NCI-H1694 (cell line): ENCODE results near the gene PRKD1.

ENCODE experiments used
- DNase-seq: peaks from one replicate; lab custom pipeline; 2025; lab: John Stamatoyannopoulos, UW

The PRKD1 gene

GRCh38 chr14:29674566-29675285, 252.9 kb downstream of the PRKD1 start:
- DNase-seq = no peak

DNA sequence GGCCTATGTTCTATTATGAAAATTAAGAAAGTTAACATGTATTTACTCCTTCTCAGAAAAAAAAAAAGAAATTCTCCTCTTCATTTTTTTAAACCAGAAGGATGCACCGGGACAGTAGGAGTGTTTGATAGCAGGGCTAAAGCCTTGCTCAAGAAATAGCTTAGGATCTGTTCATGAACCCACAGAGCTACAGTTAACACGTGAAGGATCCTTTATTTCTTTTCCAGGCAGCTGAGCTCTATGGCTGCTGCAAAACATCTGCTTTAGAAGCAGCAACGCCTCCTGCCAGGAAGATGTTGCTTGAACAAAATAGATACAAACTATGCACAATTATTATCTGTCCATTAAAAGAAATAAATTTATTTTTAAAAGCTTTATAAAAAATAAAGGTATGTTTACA, 254.8 kb downstream of the PRKD1 start:
- DNase-seq = no peak

GRCh38 chr14:29671034-29671433, 256.6 kb downstream of the PRKD1 start:
- no peak for DNase-seq

- DNase-seq = no peak
These were observed 259.4 kb downstream of the PRKD1 start for GRCh38 chr14:29668201-29668600.

GRCh38 chr14:29664515-29664914, 263.1 kb downstream of the PRKD1 start:
- no peak for DNase-seq

DNA sequence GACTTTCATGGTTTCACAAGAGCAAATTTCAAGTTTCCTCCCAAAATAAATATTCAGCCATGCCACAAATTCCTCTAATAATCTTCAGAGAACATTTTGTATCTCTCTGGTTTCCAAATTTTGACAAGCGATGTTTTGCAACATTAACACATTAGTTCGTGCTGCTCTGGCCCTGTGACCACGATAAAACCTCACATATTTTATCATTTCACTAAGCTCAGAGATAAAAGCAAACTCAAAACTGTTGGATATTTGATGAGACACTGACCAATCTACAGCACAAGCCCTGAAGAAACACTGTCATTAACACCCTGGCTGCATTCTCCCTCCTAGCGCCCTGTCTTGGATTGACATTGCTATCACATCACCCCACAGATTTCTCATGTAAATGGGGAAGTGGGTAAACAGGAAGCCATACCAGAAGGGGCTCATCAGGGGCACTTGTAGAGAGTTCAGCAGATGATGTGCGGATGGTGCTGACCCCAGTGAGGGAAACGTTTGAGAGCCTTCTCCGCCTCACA, 264.3 kb downstream of the PRKD1 start:
- no peak for DNase-seq

- no peak for DNase-seq
These were observed 272.6 kb downstream of the PRKD1 start for GRCh38 chr14:29654901-29655550.

DNA sequence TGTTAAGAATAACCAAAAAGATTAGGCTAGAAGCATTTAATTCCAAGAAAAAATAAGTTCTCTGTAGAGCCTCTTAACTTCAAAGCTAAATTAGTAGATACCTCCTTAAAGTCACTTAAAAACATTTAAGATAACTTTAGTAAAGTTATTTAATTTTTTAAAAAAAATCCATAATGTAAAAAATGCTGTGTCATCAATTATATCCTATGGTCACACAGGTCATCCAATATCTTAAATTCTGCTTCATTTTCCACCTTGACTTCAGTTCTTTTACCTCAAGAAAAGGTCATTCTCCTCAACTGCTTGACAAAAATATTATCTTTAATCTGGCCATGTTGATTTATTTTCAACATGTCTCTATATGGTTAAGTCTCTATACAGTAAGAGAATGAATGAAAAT, 274.3 kb downstream of the PRKD1 start:
- no peak for DNase-seq

GRCh38 chr14:29652571-29652970, 275.1 kb downstream of the PRKD1 start:
- no peak for DNase-seq

GRCh38 chr14:29650554-29651269, 276.9 kb downstream of the PRKD1 start:
- no peak for DNase-seq

GRCh38 chr14:29649170-29649569, 278.5 kb downstream of the PRKD1 start:
- DNase-seq = no peak

- DNase-seq = no peak
These were observed 279.6 kb downstream of the PRKD1 start for GRCh38 chr14:29648045-29648444.

GRCh38 chr14:29645117-29645516, 282.5 kb downstream of the PRKD1 start:
- DNase-seq = no peak

DNA sequence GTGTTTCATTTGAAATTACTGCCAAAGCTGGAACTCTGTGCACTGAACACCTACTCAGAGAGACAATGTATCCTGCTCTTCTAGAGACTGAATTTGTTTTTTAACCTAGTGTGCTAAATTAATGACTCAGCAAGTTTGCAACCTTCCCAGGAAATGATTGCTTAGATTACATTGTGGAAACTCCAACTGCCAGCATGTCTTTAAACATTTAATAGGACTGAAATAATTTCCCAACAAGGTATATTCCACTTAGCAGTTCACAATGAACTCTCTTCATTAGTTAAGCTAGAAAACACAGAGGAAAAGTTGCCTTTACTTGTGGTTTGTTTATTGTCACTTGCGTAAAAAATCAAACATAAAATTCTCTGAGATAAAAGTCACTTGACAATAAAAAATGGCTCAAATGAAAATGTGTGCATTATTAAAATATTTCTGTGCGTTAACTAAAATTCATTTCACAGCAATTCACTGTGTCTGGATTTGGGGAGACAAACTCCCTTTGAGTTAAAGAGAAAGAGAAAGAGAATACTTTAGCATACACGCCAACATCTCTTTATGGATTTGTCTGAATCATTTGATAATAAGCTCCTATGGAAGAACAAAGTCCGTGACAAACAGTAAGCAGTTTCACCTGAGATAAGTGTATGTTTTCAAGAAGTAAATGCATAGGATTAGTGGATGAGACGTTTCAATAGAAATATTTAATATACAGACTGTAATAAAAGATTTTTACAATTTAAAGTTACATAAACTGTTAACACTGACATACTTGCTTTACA, 284.0 kb downstream of the PRKD1 start:
- DNase-seq = no peak

DNA sequence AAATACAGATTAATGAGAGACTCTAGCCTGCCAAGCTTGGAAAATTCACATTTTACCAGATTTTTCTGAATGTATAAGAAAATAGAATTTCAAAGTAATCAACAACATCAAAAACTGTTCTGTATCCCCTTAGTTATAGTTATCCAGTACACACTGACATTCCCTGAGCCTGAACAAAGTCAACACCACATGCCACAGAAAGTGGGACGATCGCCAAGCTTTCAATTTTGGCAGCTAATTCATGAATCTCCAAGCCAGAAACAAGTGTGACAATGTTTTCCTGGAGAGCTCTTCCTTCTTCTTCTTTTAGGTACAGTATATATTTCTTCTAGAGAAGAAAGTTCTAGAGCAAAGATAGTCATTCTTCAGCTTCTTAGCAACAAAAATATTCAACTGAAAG, 290.2 kb downstream of the PRKD1 start:
- DNase-seq = peak; percentile 88

DNA sequence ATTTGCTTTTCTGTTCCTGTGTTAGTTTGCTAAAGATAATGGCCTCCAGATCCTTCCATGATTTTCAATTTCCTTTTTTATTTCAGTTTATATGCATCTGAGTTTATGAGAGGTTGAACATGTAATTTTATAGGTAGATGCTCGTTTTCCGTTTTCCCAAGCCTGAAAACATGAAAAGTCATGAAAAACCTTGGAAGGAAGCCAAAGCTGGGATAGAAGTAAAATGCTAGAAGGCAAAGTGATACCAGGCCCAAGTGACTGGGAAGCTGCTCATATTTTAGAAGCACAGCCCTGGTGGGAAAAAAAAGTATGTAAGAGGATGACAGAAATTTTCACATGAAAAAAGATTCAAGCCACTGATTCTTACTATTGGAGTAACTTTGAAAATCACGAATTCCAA, 290.8 kb downstream of the PRKD1 start:
- DNase-seq = peak; percentile 30

DNA sequence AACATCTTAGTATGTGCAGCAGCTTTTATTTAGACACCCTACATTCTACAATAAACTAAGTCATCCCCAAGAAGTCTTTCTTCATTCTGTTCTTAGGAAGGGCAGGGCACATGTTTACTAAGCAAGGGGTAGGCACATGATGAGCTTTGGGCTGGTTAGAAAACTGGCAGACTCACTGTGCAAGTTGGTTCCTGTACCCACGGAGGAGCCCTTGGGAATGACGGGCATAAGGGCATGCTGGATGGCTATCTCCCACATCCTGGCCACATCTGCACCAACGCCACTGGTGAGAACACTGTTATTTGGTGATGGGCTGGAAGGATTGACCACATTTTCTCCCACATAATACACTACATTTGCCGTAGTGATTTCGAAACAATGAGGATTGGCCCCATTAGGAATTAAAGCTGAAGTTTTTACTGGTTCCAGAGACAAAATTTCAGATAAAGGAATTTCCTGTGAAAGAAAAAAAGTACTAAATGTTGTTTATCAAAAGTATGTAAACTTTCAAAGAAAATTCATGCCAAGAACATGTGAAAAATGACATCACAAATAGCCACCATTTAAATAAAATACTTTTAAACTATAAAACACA, 297.0 kb downstream of the PRKD1 start:
- DNase-seq = no peak

GRCh38 chr14:29629839-29630238, 297.8 kb downstream of the PRKD1 start:
- no peak for DNase-seq

DNA sequence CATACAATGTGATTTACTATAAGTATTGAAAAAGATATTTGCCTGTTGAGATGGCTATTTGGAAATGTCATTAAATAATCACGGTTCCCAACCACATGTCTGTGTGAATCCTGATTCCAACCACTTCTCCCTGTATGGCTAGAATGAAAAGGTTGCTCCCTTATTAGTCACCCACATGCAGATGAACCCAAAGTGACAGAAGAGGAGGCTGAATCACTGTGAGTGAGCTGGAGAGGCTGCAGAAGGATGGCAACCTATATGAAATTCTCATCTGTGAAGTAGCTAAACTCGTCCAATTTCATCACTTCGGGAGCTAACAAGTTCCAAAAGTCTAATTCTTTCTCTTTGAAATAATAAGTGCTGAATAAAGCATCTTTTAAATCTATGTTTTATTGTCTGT, 300.5 kb downstream of the PRKD1 start:
- DNase-seq = no peak

- no peak for DNase-seq
These were observed 309.2 kb downstream of the PRKD1 start for GRCh38 chr14:29618323-29619067.

GRCh38 chr14:29616922-29617321, 310.7 kb downstream of the PRKD1 start:
- no peak for DNase-seq
